HL-60 (cell line): ENCODE data around the gene PRDM16.

Experiments
- CTCF ChIP-seq: IDR thresholded peaks from one replicate; pipeline ENCODE4 v1.5.1; 2011; ENCODE audit warnings: low read length, control low read depth, inconsistent platforms; ENCODE audit not compliant: insufficient read depth
- POLR2AphosphoS5 ChIP-seq: IDR thresholded peaks from 2 replicates; pipeline ENCODE4 v1.6.1; 2012; ENCODE audit warnings: low read depth

- TF ChIP-seq CTCF (no peak), POLR2AphosphoS5 (no peak)
Observed at GRCh38 chr1:3442331-3442730, 373.3 kb downstream of the PRDM16 start.
